HCT116 (cell line): ENCODE data around the gene ULBP1. TPM values are rescaled to one million over a fixed set of nuclear protein-coding genes. Genes with fewer than 3 reads are reported as not detected.
"Not testable (repeated sequence)": the region's sequence is repeated elsewhere in the genome, so short reads cannot be mapped to it uniquely, and the experiment has no call there.

Source experiments
- ATAC-seq: fragments of 200-7000 bp; cut with Tn5 transposase; 2 replicates; pipeline ENCODE4 v1.9.1; 2020; ENCODE audit warnings: mild to moderate bottlenecking, moderate library complexity
- BruUV-seq: library from RNA; stranded (reverse); fragments of 400-500 nt; replicated peaks from 2 replicates; lab custom pipeline; 2021; lab: Mats Ljungman, UMichigan
- CTCF ChIA-PET: fragments of 300-600 bp; sonication (Branson Sonifier 250); formaldehyde crosslinking; loops from one replicate; lab custom pipeline; 2021; ENCODE audit warnings: antibody characterized with exemption; lab: Charles Lee
- POLR2A ChIA-PET: fragments of 300-600, 350-600 bp; sonication (Branson Sonifier 250); formaldehyde crosslinking; loops from one replicate; lab custom pipeline; 2021; ENCODE audit warnings: antibody characterized with exemption; lab: Charles Lee
- RAD21 ChIA-PET, 2 experiments: fragments of 300-600 bp; sonication (Branson Sonifier 250); formaldehyde crosslinking; loops; one replicate each; lab custom pipeline; 2023; ENCODE audit warnings: low total read pairs in 2 of 2; ENCODE audit not compliant: uncharacterized antibody in 2 of 2, unreplicated experiment in 2 of 2, low non-redundant PET in 1 of 2; lab: Charles Lee
- DNase-seq: peaks from one replicate; pipeline ENCODE4 v3.0.0-alpha.2; 2010; ENCODE audit warnings: low read depth, low spot score
- H2AFZ ChIP-seq: fragments of 200-600 bp; shearing (Covaris generic), sonication (generic); 2 replicates; pipeline ENCODE4 v1.6.1; 2017; ENCODE audit warnings: low read depth, mixed run types, mixed read lengths, antibody characterized with exemption, low read length; ENCODE audit not compliant: poor library complexity, severe bottlenecking
- H3K27ac ChIP-seq: 2 replicates; pipeline ENCODE4 v1.5.1; 2012; ENCODE audit warnings: low read depth, low read length
- H3K27me3 ChIP-seq: fragments of 200-600 bp; sonication (generic); 2 replicates; pipeline ENCODE4 v1.6.1; 2016; ENCODE audit warnings: mixed run types, low read length, mixed read lengths; ENCODE audit not compliant: insufficient read depth
- H3K36me3 ChIP-seq, 2 experiments: fragments of 200-500 bp in 1 of 2; fragments of 200-600 bp in 1 of 2; sonication (Bioruptor generic) in 1 of 2; sonication (generic) in 1 of 2; 2 replicates each; pipeline versions ENCODE4 v1.5.1 to v1.6.1; 2014 to 2016; ENCODE audit warnings: low read length in 2 of 2, inconsistent platforms in 1 of 2, mixed read lengths in 1 of 2, mixed run types in 1 of 2; ENCODE audit not compliant: insufficient read depth in 2 of 2, control insufficient read depth in 1 of 2
- H3K4me1 ChIP-seq, 2 experiments: fragments of 200-600 bp in 1 of 2; sonication (generic) in 1 of 2; 2 replicates each; pipeline versions ENCODE4 v1.5.1 to v1.6.1; 2012 to 2017; ENCODE audit warnings: low read length in 2 of 2, inconsistent platforms in 1 of 2, mild to moderate bottlenecking in 1 of 2, mixed read lengths in 1 of 2, mixed run types in 1 of 2, moderate library complexity in 1 of 2; ENCODE audit not compliant: insufficient read depth in 2 of 2, control insufficient read depth in 1 of 2
- H3K4me2 ChIP-seq: fragments of 200-600 bp; sonication (generic); 2 replicates; pipeline ENCODE4 v1.6.1; 2017; ENCODE audit warnings: mixed run types, low read length, mixed read lengths
- H3K4me3 ChIP-seq, 2 experiments: fragments of 200-600 bp in 1 of 2; sonication (generic) in 1 of 2; replicated peaks in 1 of 2; 2 replicates each; pipeline ENCODE4 v1.5.1; 2011 to 2016; ENCODE audit warnings: low read length in 2 of 2, control low read depth in 1 of 2, low read depth in 1 of 2, mild to moderate bottlenecking in 1 of 2, mixed read lengths in 1 of 2, mixed run types in 1 of 2
- H3K79me2 ChIP-seq: fragments of 200-600 bp; sonication (generic); 2 replicates; pipeline ENCODE4 v1.6.1; 2017; ENCODE audit warnings: mild to moderate bottlenecking, mixed run types, low read length, moderate library complexity, mixed read lengths; ENCODE audit not compliant: insufficient read depth
- H3K9ac ChIP-seq: fragments of 200-600 bp; sonication (generic); 2 replicates; pipeline ENCODE4 v1.6.1; 2016; ENCODE audit warnings: low read length, mixed read lengths
- H3K9me2 ChIP-seq: fragments of 200-600 bp; sonication (generic), shearing (Covaris generic); 2 replicates; pipeline ENCODE4 v1.6.1; 2017; ENCODE audit warnings: mixed run types, mild to moderate bottlenecking, moderate library complexity; ENCODE audit not compliant: insufficient read depth
- H3K9me3 ChIP-seq, 2 experiments: fragments of 200-500 bp in 1 of 2; fragments of 200-600 bp in 1 of 2; sonication (Bioruptor generic) in 1 of 2; sonication (generic) in 1 of 2; 2 replicates each; pipeline ENCODE4 v1.6.1; 2014 to 2017; ENCODE audit warnings: low read length in 2 of 2, mixed read lengths in 2 of 2, inconsistent platforms in 1 of 2, low read depth in 1 of 2, mild to moderate bottlenecking in 1 of 2, mixed run types in 1 of 2, moderate library complexity in 1 of 2; ENCODE audit not compliant: control insufficient read depth in 1 of 2, insufficient read depth in 1 of 2
- H4K20me1 ChIP-seq: fragments of 200-600 bp; sonication (generic), shearing (Covaris generic); 2 replicates; pipeline ENCODE4 v1.6.1; 2017; ENCODE audit warnings: mixed run types, mild to moderate bottlenecking, moderate library complexity; ENCODE audit not compliant: insufficient read depth
- CEBPB ChIP-seq: IDR thresholded peaks from 2 replicates; pipeline ENCODE4 v1.6.1; 2012; ENCODE audit warnings: low read depth
- CTCF ChIP-seq, 3 experiments: fragments of 200-600 bp in 1 of 3; sonication (generic) in 1 of 3; IDR thresholded peaks in 2 of 3; conservative IDR thresholded peaks in 1 of 3; 2 replicates each; pipeline ENCODE4 v1.5.1; 2012 to 2017; ENCODE audit warnings: low read depth in 2 of 3, low read length in 2 of 3, antibody characterized with exemption in 1 of 3, borderline replicate concordance in 1 of 3, control low read depth in 1 of 3, mild to moderate bottlenecking in 1 of 3, mixed read lengths in 1 of 3, mixed run types in 1 of 3, moderate library complexity in 1 of 3; ENCODE audit not compliant: insufficient read depth in 1 of 3
- EGR1 ChIP-seq: IDR thresholded peaks from 2 replicates; pipeline ENCODE4 v1.6.1; 2012; ENCODE audit warnings: low read depth
- JUND ChIP-seq: IDR thresholded peaks from 2 replicates; pipeline ENCODE4 v1.6.1; 2012
- RAD21 ChIP-seq: IDR thresholded peaks from 2 replicates; pipeline ENCODE4 v1.6.1; 2012; ENCODE audit warnings: low read depth, mild to moderate bottlenecking
- TCF7L2 ChIP-seq: IDR thresholded peaks from 2 replicates; pipeline ENCODE4 v1.7.0; 2011; ENCODE audit warnings: borderline replicate concordance, inconsistent platforms; ENCODE audit not compliant: insufficient read depth, insufficient read length; ENCODE audit errors: extremely low read depth
- intact Hi-C: fragments of 100-400 bp; cut with micrococcal nuclease; formaldehyde crosslinking; loops from 2 replicates; pipeline ENCODE4 v1.10.0; 2022
- total RNA-seq: library from RNA; stranded (reverse); gene quantifications from one replicate; pipeline ENCODE4 v1.2.1, GENCODE V29; 2021; ENCODE audit not compliant: unreplicated experiment

Gene ULBP1
- total RNA-seq, 1 experiment from 2014 or later = 12.4 TPM

DNA sequence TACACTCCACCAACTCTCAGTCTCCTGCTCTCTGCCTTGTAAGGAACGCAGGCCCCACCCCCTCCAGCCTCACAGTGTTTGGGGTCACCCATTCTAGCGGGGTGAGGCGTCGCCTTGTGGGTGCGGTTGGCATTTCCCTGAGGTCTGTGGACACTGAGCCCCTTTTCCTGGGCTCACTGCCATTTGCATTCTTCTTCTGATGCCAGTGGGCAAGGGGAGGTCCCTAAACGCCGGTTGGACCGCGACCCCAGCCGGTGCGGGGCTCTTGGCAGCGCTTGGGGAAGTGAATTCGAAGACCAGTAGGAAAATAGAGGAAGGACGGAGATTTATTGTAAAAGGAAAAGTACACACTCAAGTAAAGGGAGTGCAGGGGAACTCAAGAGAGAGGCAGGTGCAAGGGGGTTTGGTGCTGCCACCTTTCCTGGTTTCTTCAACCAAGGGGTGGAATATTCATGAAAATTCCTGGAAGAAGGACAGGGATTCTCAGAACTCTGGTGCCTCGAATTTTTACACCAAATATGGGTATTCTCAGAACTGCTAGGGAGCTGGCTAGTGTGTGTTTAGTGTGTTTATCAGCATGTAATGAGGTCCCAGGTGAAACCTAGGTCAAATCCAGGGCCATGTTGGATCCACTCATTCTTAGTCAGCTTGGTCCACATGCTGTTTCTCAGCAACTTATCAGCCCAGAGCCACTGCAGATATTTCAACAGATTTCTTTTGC is 51.7 kb downstream of the ULBP1 start:
- intact Hi-C loops = loop anchor here (2.0 to 5.0 kb wide), 3 partner anchors 81 to 293 kb away; no protein-coding TSS in a partner anchor
- H3K4me2 ChIP-seq, H3K36me3 ChIP-seq, CTCF ChIA-PET, H2AFZ ChIP-seq, H3K27ac ChIP-seq, H3K4me3 ChIP-seq, H3K9me2 ChIP-seq, H4K20me1 ChIP-seq, RAD21 ChIA-PET, H3K27me3 ChIP-seq, ATAC-seq, POLR2A ChIA-PET, H3K9me3 ChIP-seq, H3K4me1 ChIP-seq, DNase-seq, H3K79me2 ChIP-seq, H3K9ac ChIP-seq, BruUV-seq: not testable (repeated sequence)

- H3K79me2 ChIP-seq = no peaks in the 10 kb centered on the region
- no peak overlapping the region for H3K9ac ChIP-seq
- H3K4me2 ChIP-seq = peak overlapping the region; percentile 24; the same call in 1 of the 2 replicates
- ATAC-seq = peak; percentile 93
- DNase-seq = peak; percentile 65
- CTCF ChIA-PET = interaction anchor here (0.6 to 1.5 kb wide), 15 partner anchors 8 to 798 kb away, joined by 3 to 12 read pairs (median 3); partner anchors contain the start of genes GINM1, RAET1L and ULBP3
- RAD21 ChIA-PET = interaction anchor here (0.6 to 1.0 kb wide), 2 partner anchors 82 to 293 kb away, joined by 3 to 5 read pairs; no protein-coding TSS in a partner anchor
- no TSS peak for BruUV-seq
- POLR2A ChIA-PET = no interaction called here
- no peaks in the 10 kb centered on the region for H3K9me3 ChIP-seq
- H3K9me2 ChIP-seq = no peaks in the 10 kb centered on the region
- no peak overlapping the region for H3K27ac ChIP-seq
- 0 out of 4 replicates have a peak, but pooled peaks cover 0 to 7% of the 10 kb centered on the region in 2 experiments for H3K4me1 ChIP-seq
- intact Hi-C loops = loop anchor here (2.0 to 5.0 kb wide), 3 partner anchors 82 to 294 kb away; no protein-coding TSS in a partner anchor
- H3K36me3 ChIP-seq = no peaks in the 10 kb centered on the region
- no peaks in the 10 kb centered on the region for H4K20me1 ChIP-seq
- no peak for TF ChIP-seq EGR1
- no peak for TF ChIP-seq TCF7L2
- TF ChIP-seq RAD21 = peak; percentile 87
- no peak for TF ChIP-seq CEBPB
- TF ChIP-seq JUND = no peak
- TF ChIP-seq CTCF (IDR thresholded peaks at IDR 0.05 in 2 of 3, conservative IDR thresholded peaks at IDR 0.05 in 1 of 3; ENCODE audit: borderline replicate concordance in 1 of 3, insufficient read depth in 1 of 3, low read depth in 2 of 3, low read length in 2 of 3) = peak; percentile 36 to 81 (median 67)
- no peak overlapping the region for H3K4me3 ChIP-seq
- H2AFZ ChIP-seq = no peak overlapping the region
- H3K27me3 ChIP-seq = no peaks in the 10 kb centered on the region
These were observed 52.8 kb downstream of the ULBP1 start for GRCh38 chr6:150016324-150017185.
